ENCODE measurements around the gene ZFYVE9. TPM values are rescaled to one million over a fixed set of nuclear protein-coding genes. Genes with fewer than 3 reads are reported as not detected.

ZFYVE9 gene
- total and polyA plus RNA-seq, 10 of the 15 experiments (the other 5 are each of a cell fraction or from before 2014, with no cell fraction given): 0.26 to 6.9 (median 2.3) TPM

DNA sequence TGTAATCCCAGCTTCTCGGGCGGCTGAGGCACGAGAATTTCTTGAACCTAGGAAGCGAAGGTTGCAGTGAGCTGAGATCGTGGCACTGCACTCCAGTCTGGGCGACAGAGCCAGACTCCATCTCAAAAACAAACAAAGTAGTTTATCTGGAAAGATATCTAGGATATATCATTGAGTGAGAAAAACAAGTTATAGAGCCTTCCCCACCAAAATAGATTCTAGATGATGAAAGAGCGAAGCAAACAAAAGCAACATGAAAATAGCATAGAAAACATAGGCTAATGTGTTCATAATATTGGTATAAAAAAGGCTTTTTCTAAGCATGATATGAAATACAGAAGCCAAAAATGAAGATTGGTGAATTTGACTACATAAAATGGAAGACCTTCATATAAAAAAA is 52.1 kb downstream of the ZFYVE9 start:
- TF ChIP-seq EGR1 (IDR thresholded peaks at IDR 0.05; ENCODE audit: borderline replicate concordance in 1 of 2, low read depth in 2 of 2, low read length in 2 of 2) (no peak), PAX8 (IDR thresholded peaks at IDR 0.05) (no peak), CHD2 (IDR thresholded peaks at IDR 0.05; ENCODE audit: borderline replicate concordance, low read depth, low read length) (no peak), CREB1 (IDR thresholded peaks at IDR 0.05; ENCODE audit: low read depth) (no peak), NFYB (IDR thresholded peaks at IDR 0.05; ENCODE audit: insufficient read depth, low read depth, low read length) (no peak), TCF7 (IDR thresholded peaks at IDR 0.05; ENCODE audit: borderline replicate concordance) (no peak), FOXM1 (IDR thresholded peaks at IDR 0.05; ENCODE audit: low read depth, low read length) (no peak), NBN (IDR thresholded peaks at IDR 0.05) (no peak), JUNB (IDR thresholded peaks at IDR 0.05) (no peak)
- TF ChIP-seq, protein P1, sequence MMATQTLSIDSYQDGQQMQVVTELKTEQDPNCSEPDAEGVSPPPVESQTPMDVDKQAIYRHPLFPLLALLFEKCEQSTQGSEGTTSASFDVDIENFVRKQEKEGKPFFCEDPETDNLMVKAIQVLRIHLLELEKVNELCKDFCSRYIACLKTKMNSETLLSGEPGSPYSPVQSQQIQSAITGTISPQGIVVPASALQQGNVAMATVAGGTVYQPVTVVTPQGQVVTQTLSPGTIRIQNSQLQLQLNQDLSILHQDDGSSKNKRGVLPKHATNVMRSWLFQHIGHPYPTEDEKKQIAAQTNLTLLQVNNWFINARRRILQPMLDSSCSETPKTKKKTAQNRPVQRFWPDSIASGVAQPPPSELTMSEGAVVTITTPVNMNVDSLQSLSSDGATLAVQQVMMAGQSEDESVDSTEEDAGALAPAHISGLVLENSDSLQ (IDR thresholded peaks at IDR 0.05): no peak
- TF ChIP-seq, protein P2, sequence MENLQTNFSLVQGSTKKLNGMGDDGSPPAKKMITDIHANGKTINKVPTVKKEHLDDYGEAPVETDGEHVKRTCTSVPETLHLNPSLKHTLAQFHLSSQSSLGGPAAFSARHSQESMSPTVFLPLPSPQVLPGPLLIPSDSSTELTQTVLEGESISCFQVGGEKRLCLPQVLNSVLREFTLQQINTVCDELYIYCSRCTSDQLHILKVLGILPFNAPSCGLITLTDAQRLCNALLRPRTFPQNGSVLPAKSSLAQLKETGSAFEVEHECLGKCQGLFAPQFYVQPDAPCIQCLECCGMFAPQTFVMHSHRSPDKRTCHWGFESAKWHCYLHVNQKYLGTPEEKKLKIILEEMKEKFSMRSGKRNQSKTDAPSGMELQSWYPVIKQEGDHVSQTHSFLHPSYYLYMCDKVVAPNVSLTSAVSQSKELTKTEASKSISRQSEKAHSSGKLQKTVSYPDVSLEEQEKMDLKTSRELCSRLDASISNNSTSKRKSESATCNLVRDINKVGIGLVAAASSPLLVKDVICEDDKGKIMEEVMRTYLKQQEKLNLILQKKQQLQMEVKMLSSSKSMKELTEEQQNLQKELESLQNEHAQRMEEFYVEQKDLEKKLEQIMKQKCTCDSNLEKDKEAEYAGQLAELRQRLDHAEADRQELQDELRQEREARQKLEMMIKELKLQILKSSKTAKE (IDR thresholded peaks at IDR 0.05; ENCODE audit: low read depth, poor library complexity, severe bottlenecking): no peak
- no peak for DNase-seq (ENCODE audit: low read depth, low spot score)
- Histone ChIP-seq H4K20me1 (ENCODE audit: control insufficient read depth, insufficient read depth) (no peaks in the 10 kb centered on the region), H3K79me2 (ENCODE audit: control insufficient read depth, insufficient read depth, low read length) (no peaks in the 10 kb centered on the region), H3K4me2 (ENCODE audit: control insufficient read depth, insufficient read depth) (no peak overlapping the region), H3K27ac (ENCODE audit: control insufficient read depth, insufficient read depth) (no peak overlapping the region), H3K36me3 (ENCODE audit: control insufficient read depth in 2 of 2, insufficient read depth in 2 of 2, low read length in 1 of 2) (no peaks in the 10 kb centered on the region), H3K27me3 (replicated peaks in 1 of 2; ENCODE audit: control insufficient read depth in 2 of 2, insufficient read depth in 2 of 2, low read length in 1 of 2) (no peaks in the 10 kb centered on the region), H3K4me1 (ENCODE audit: control insufficient read depth, insufficient read depth, low read length) (no peaks in the 10 kb centered on the region), H3K9me3 (replicated peaks; ENCODE audit: control insufficient read depth, insufficient read depth, low read length) (no peaks in the 10 kb centered on the region), H3K4me3 (no peak overlapping the region), H3K9ac (ENCODE audit: control insufficient read depth, insufficient read depth, low read length) (no peak overlapping the region), H2AFZ (ENCODE audit: control insufficient read depth, low read depth, low read length) (no peak overlapping the region)
- 70% methylated on average over 7 of the region's 7 CpGs for WGBS (ENCODE audit: insufficient coverage, insufficient replicate concordance, low lambda C conversion rate, missing lambda C conversion rate)
- ChIA-PET POLR2A (interaction anchor here (0.5 kb wide), 1 partner anchor 157 kb away, joined by 5 read pairs; no protein-coding TSS in a partner anchor), RAD21 (ENCODE audit: unreplicated experiment) (no interaction called here), CTCF (no interaction called here), SMC1A (ENCODE audit: uncharacterized antibody, unreplicated experiment) (no interaction called here)
- in situ Hi-C loops (cut with MboI) (no loop called here), intact Hi-C loops (cut with micrococcal nuclease; ENCODE audit: unreplicated experiment) (no loop called here)
- no peak for FAIRE-seq
- no TSS peak for BruUV-seq (replicated peaks)
- ATAC-seq: no peak

Measured in GM12878 (cell line).